ENCODE data around the gene BHLHE40. TPM values are rescaled to one million over a fixed set of nuclear protein-coding genes. Genes with fewer than 3 reads are reported as not detected.

BHLHE40 gene
- polyA plus RNA-seq, 1 of the 3 experiments (the other 2 are of a cell fraction), result 62.2 TPM

DNA sequence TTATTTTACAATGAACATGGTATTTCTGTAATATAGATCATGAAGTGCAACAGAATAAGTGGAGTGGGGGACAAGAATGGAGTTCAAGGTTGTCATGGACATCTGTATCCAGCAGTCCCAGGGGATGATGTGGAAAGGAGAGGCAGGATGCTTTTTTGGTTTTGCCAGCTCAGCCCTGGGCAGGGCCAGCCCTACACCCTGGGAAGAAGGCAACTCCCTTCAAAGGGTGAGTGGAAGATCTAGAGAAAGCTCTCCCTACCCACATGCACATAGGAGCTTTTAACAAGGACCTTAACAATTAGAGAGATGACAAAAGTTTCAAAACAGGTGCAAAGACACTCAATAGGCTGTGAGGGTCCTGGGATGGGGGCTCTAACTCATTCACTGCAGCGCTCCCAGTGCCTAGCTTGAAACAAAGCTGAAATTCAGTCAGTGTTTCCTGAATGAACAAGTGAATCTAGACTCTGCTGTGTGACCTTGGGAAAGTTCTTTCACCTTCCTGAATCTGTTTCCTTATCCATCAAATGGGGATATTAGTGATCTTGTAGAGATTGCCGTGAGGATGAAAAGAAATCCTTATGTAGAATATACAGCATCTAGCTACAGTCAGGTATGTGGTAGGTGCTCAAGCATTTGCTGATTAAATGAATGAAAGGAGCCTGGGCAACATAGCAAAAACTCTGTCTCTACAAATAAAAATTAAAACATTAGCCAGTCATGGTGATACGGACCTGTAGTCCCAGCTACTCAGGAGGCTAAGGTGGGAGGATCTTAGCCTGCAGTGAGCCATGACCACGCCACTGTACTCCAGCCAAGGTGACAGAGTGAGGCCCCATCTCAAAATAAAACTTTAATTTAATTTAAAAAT is 14.3 kb downstream of the BHLHE40 start:
- no peaks in the 10 kb centered on the region for H3K9me2 ChIP-seq
- TF ChIP-seq FOSL2 (IDR thresholded peaks at IDR 0.05; ENCODE audit: borderline replicate concordance, low read depth) (no peak), FOXJ3 (CRISPR knock-in tag; IDR thresholded peaks at IDR 0.05) (no peak), TCF12 (IDR thresholded peaks at IDR 0.05) (no peak), SMC3 (IDR thresholded peaks at IDR 0.05; ENCODE audit: low read depth, low read length) (no peak), EZH2phosphoT487 (IDR thresholded peaks at IDR 0.05; ENCODE audit: borderline replicate concordance, low read depth) (no peak), NFIC (IDR thresholded peaks at IDR 0.05; ENCODE audit: borderline replicate concordance) (no peak), RCOR1 (IDR thresholded peaks at IDR 0.05; ENCODE audit: low read length) (no peak)
- TF ChIP-seq, protein P1, sequence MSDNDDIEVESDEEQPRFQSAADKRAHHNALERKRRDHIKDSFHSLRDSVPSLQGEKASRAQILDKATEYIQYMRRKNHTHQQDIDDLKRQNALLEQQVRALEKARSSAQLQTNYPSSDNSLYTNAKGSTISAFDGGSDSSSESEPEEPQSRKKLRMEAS (IDR thresholded peaks at IDR 0.05; ENCODE audit: low read depth), result no peak
- TF ChIP-seq, protein P2, sequence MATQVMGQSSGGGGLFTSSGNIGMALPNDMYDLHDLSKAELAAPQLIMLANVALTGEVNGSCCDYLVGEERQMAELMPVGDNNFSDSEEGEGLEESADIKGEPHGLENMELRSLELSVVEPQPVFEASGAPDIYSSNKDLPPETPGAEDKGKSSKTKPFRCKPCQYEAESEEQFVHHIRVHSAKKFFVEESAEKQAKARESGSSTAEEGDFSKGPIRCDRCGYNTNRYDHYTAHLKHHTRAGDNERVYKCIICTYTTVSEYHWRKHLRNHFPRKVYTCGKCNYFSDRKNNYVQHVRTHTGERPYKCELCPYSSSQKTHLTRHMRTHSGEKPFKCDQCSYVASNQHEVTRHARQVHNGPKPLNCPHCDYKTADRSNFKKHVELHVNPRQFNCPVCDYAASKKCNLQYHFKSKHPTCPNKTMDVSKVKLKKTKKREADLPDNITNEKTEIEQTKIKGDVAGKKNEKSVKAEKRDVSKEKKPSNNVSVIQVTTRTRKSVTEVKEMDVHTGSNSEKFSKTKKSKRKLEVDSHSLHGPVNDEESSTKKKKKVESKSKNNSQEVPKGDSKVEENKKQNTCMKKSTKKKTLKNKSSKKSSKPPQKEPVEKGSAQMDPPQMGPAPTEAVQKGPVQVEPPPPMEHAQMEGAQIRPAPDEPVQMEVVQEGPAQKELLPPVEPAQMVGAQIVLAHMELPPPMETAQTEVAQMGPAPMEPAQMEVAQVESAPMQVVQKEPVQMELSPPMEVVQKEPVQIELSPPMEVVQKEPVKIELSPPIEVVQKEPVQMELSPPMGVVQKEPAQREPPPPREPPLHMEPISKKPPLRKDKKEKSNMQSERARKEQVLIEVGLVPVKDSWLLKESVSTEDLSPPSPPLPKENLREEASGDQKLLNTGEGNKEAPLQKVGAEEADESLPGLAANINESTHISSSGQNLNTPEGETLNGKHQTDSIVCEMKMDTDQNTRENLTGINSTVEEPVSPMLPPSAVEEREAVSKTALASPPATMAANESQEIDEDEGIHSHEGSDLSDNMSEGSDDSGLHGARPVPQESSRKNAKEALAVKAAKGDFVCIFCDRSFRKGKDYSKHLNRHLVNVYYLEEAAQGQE (IDR thresholded peaks at IDR 0.05; ENCODE audit: low read depth, low read length), result no peak
- H2AFZ ChIP-seq (ENCODE audit: low read depth), result peak overlapping the region; percentile 28; the same call in 1 of the 2 replicates
- H3K4me2 ChIP-seq, result no peak overlapping the region
- H3K36me3 ChIP-seq (replicated peaks in 1 of 2; ENCODE audit: control insufficient read depth in 1 of 2, insufficient read depth in 2 of 2, low read length in 1 of 2), result no peaks in the 10 kb centered on the region
- H3K79me2 ChIP-seq (ENCODE audit: insufficient read depth), result no peaks in the 10 kb centered on the region
- WGBS (ENCODE audit: low lambda C conversion rate), result 93% methylated on average over 4 of the region's 4 CpGs
- H3K9me3 ChIP-seq, result no peaks in the 10 kb centered on the region
- ChIA-PET CTCF (interaction anchor here (0.6 to 2.3 kb wide), 7 partner anchors 9 to 666 kb away, joined by 3 to 8 read pairs (median 4); no protein-coding TSS in a partner anchor), POLR2A (no interaction called here)
- no peak for DNase-seq
- H3K9ac ChIP-seq, result no peak overlapping the region; the same call in 1 of the 2 replicates
- H3K27ac ChIP-seq (ENCODE audit: low read depth in 2 of 2, low read length in 1 of 2), result peak overlapping the region in 1 of 2 experiments; percentile 97; a peak in 2 of 4 replicates
- peaks cover 12% of the 10 kb centered on the region for H3F3A ChIP-seq (replicated peaks; ENCODE audit: insufficient read depth)
- no peaks in the 10 kb centered on the region for H3K27me3 ChIP-seq (ENCODE audit: insufficient read depth)
- no peak overlapping the region for H3K4me3 ChIP-seq (ENCODE audit: low read depth in 2 of 2, low read length in 1 of 2)
- H4K20me1 ChIP-seq (ENCODE audit: insufficient read depth), result no peaks in the 10 kb centered on the region
- peaks cover 8 to 13% of the 10 kb centered on the region in 2 experiments; a peak in 3 of 4 replicates for H3K4me1 ChIP-seq (ENCODE audit: control insufficient read depth in 1 of 2, insufficient read depth in 2 of 2, low read depth in 1 of 2, low read length in 1 of 2)

DNA sequence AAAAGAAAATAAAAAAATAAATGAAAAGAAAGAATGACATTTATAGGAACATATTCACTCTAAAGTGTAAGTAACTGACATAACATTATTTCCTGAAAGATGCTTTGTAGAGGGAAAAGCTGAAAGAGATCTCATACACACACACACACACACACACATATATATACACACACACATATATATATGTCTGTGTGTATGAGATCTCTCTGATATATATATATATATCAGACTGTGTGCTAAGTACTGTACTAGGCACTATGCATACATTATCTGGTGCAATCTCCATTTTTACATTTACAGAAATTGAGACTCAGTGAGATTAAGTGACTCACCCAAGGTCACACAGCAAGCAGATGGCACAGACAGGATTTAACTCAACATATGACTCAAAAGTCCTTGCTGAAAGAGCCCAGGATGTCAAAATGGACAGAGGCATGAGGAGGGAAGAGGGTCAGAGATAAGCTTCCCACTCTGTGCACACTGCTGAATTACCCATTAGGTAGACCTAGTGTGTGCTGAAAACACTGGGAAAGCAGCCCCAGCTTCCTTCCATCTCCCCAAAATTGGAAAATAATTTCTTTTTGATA is 15.0 kb downstream of the BHLHE40 start:
- Histone ChIP-seq H3K27me3 (ENCODE audit: insufficient read depth) (no peaks in the 10 kb centered on the region), H3K9me2 (no peaks in the 10 kb centered on the region), H3K4me3 (ENCODE audit: low read depth in 2 of 2, low read length in 1 of 2) (no peak overlapping the region), H3K9me3 (no peaks in the 10 kb centered on the region), H3K9ac (peak overlapping the region; percentile 83), H3K79me2 (ENCODE audit: insufficient read depth) (no peaks in the 10 kb centered on the region), H3K36me3 (replicated peaks in 1 of 2; ENCODE audit: control insufficient read depth in 1 of 2, insufficient read depth in 2 of 2, low read length in 1 of 2) (no peaks in the 10 kb centered on the region), H3F3A (replicated peaks; ENCODE audit: insufficient read depth) (peaks cover 12% of the 10 kb centered on the region), H3K4me1 (ENCODE audit: control insufficient read depth in 1 of 2, insufficient read depth in 2 of 2, low read depth in 1 of 2, low read length in 1 of 2) (peaks cover 8% of the 10 kb centered on the region in 2 experiments; a peak in 3 of 4 replicates), H2AFZ (ENCODE audit: low read depth) (peak overlapping the region; percentile 72; the same call in 1 of the 2 replicates), H4K20me1 (ENCODE audit: insufficient read depth) (no peaks in the 10 kb centered on the region), H3K4me2 (0 out of 2 replicates have a peak overlapping the region, but pooled peaks have one; percentile 40), H3K27ac (ENCODE audit: low read depth in 2 of 2, low read length in 1 of 2) (peak overlapping the region in 1 of 2 experiments; percentile 97; a peak in 3 of 4 replicates)
- TF ChIP-seq FOSL2 (IDR thresholded peaks at IDR 0.05; ENCODE audit: borderline replicate concordance, low read depth) (peak; percentile 24; the same call in 1 of the 2 replicates), JUND (IDR thresholded peaks at IDR 0.05) (no peak), TCF12 (IDR thresholded peaks at IDR 0.05) (peak; percentile 30; the same call in 1 of the 2 replicates)
- TF ChIP-seq, protein P2 (IDR thresholded peaks at IDR 0.05; ENCODE audit: low read depth, low read length), result 0 out of 2 replicates have a peak, but pooled peaks have one; percentile 10
- CTCF ChIA-PET, result interaction anchor here (0.8 to 2.3 kb wide), 9 partner anchors 8 to 643 kb away, joined by 3 to 8 read pairs (median 3); no protein-coding TSS in a partner anchor
- POLR2A ChIA-PET, result no interaction called here
- DNase-seq, result no peak
